G401.6 (cell line): ENCODE results near the gene DSTYK.
"Not testable (repeated sequence)": the region's sequence is repeated elsewhere in the genome, so short reads cannot be mapped to it uniquely, and the experiment has no call there.

Source experiments
- FAIRE-seq: peaks from 2 replicates; lab custom pipeline; 2012; peaks lifted over from hg19 to GRCh38; lab: Jason Lieb, UNC

Gene DSTYK

GRCh38 chr1:205170532-205171269 is 40.8 kb downstream of the DSTYK start:
- FAIRE-seq = no peak

DNA sequence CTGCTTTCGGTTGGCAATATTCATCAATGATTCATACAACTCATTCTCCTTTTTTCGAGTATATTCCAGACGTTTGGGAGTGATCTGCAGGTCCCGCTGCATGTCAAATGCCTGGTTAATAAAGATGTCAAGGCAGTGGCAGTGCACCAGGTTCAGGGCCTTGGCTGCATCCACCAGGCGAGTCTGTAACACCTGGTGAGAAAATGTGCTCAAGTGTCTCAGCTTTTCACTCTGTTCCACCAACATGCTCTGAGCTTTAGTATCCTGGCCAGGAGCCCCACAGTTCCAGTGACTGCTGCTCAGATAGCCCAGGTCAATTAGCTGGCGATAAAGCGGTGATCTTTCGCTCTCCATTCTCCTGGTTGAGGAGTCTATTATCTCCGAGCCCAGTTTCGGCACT is 42.3 kb downstream of the DSTYK start:
- FAIRE-seq = no peak

DNA sequence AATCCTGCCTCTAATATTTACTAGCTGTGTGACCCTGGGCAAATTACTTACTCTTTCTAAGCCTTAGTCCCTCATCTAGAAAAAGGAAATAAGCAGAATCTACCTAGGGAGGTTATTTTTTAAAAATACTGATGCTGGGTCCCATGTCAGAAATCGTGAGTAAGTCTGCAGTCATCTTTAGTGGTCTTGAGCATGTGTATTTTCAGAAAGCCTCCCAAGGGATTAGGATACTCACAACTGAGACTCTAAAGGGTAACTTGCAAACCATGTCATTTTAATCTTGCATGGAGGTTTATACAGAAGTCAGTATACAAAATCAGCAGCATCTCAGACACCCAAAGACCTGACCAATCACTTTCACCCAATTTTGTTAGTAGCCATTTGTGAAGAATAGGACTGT is 43.2 kb downstream of the DSTYK start:
- no peak for FAIRE-seq

GRCh38 chr1:205162301-205162700 is 49.2 kb downstream of the DSTYK start:
- no peak for FAIRE-seq

- FAIRE-seq = no peak
Observed at GRCh38 chr1:205161076-205161475, 50.4 kb downstream of the DSTYK start.

DNA sequence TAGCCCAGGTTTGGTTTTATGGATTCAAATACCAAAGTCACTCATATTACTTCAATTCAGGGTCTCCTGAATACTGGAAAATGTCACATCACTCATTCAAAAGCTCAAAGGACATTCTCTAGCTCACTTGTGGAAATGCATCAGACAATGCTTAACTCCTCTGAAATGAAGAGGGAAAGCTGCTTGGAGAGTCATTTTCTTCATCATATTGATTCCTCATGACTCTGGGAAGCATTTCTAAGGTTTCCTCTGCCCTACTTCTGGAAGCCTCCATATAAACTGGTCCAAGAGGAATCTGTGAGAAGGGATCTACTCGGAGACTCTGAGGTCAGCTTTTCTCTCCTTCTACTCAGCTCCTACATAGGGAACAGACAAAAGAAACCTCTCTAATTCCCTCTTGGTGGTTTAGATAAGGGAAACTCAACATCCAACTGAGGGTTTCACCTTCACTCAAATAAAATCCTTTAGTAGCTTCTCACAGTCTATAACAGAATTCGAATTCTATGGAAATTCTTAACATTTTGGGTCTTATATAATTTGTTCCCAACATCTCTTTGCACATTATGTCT is 53.4 kb downstream of the DSTYK start:
- no peak for FAIRE-seq

GRCh38 chr1:205155665-205156377 is 55.7 kb downstream of the DSTYK start:
- not testable (repeated sequence) for FAIRE-seq

DNA sequence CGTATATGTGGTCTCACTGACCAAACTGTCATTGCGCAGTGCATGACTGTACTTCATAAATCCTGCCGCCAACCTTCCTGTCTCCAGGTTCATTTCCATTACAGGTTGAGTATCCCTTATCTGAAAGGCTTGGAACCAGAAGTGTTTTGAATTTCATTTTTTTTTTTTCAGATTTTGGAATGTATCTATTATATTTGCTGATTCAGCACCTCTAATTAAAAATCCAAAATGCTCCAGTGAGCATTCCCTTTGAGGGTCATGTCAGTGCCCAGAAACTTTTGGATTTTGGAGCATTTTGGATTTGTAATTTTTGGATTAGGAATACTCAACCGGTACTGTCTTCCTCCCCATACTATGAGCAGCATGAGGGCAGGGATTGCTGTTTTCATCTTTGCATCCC is 59.0 kb downstream of the DSTYK start:
- no peak for FAIRE-seq

DNA sequence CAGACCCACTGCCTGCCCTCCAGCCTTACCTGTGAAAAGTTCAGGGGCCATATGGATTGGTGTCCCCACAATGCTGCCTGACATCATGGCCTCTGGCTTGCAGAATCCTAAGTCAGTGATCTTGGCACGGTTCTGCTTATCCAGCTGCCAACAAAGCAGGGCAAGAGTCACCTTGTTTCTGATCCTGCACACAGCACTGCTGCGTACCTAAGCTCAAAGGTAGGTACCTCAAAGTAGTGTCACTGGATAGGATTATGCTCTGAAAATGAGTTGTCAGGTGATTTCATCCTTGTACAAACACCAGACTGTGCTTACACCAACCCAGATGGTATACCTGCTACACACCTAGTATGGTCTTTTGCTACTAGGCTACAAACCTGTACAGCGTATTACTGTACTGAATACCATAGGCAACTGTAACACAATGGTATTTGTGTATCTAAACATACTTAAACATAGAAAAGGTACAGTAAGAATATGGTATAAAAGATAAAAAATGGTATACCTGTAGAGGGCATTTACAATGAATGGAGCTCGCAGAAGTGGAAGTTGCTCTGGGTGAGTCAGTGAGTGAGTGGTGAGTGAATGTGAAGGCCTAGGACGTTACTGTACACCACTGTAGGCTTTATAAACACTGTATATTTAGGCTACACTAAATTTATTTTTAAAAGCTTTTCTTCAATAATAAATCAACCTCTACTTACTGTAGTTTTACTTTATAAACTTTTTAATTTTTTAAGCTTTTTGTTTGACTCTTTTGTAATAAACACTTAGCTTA is 60.7 kb downstream of the DSTYK start:
- no peak for FAIRE-seq

DNA sequence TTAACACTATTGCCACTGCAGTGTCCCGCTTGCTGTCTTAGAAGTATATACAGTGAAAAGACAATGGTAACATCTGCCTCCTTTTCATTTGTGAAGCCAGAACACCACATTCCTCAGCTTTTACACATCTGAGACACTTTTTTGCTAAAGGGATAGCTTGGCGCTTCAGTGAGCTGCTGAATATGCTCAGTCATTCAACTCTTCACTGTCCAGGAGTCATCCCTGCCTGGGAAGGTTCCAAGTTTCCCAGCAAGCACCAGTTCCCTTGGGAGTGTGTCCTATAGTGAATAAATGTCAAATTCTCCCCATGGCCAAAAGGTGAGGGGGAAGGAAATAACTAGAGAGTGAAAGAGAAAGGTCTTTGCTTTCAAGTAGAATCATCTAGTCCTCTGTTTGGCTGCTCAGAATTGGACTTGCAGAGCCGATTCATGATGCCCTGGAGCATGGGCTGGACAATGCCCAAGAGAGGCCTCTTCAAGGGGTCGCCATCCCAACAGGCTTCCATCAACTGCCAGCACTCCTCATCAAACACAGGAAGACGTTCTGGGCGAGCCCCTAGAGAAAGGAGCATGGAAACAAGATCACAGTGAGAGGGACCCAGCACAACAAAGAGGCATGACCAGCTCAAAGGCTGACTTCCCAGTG is 64.2 kb downstream of the DSTYK start:
- no peak for FAIRE-seq

GRCh38 chr1:205144751-205145150 is 66.8 kb downstream of the DSTYK start:
- FAIRE-seq = no peak

DNA sequence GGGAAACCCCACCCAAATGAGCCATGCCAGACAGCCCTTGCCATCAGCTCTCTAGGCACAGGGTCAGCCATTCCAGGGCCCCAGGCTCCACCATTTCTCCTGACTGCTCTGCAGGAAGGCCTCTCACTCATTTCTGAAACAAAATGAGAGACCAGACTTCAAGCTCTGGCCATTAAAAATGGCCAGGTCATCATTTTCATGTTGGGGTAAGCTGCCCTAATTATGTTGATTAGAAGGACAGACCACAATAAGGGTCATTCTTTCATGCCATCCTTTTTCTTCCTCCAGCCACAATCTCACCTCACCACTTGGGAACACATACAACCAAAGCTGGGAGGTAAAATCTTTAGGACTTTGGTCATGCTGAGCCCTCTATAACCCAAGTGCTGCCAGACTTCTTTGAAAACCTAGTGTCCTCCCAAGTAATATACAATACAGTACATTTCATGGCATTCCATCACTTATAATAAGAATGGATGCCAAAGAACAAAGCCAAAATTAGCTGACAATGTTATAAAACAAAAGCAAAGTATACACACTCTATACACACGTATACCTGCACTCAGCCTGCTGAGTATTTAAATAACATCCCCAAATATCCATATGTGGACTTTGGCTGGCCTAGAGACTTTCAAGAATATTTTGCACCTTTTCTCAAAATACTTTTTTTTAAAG is 67.3 kb downstream of the DSTYK start:
- FAIRE-seq = no peak

DNA sequence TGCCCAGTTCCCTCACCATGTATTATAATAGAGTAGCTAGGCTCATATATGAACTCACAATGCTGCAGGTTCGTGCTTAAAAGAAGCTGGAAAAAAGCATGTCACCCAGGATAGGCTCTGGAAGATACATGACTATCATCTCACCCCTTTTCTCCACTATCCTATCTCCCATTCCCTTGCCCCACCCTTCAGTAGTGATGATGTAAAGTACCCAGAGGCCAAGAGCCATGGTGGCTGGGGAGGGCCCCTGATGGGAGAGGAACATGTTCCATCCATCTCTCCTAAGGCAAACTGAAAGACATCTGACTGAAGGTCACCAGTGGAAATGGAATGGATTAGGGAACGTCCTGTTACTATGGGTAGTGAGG is 69.4 kb downstream of the DSTYK start:
- FAIRE-seq = no peak

- peak; percentile 90 for FAIRE-seq
Observed at GRCh38 chr1:205141236-205142101, 70.0 kb downstream of the DSTYK start.

DNA sequence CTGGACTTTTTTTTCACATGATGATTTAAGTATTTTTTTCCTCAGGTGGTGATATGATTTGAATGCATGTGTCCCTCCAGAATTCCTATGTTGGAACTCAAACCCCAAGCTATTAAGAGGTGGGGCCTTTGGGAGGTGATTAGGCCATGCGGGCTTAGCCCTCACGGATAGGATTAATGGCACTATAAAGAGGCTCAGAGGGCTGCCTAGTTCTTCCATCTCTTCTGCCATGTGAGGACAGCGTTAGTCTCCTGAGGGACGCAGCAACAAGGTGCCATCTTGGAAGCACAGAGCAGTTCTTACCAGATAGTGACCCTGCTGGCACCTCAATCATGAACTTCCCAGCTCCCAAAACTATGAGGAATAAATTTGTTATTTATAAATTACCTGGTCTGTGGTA is 71.4 kb downstream of the DSTYK start:
- FAIRE-seq = no peak

DNA sequence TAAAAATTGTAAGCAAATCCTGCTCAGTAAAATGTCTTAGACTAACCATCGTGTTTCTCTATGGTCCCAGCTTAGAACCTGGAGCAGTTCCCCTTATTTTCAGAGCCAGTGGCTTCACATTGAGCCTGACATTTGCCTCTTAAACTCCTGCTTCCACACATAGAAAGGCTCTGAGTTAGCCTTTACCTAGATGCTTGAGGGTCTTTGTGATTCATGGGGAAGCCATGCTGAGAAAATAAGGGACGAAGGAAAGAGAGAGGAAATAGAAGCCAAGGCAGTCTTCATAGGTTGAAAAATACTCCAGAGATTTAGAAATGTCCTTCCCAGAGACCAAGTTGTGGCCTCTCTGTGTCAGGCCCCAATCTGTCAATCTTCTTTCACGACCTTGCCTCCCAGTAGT is 73.6 kb downstream of the DSTYK start:
- no peak for FAIRE-seq

- no peak for FAIRE-seq
Observed at GRCh38 chr1:205133287-205133686, 78.2 kb downstream of the DSTYK start.

DNA sequence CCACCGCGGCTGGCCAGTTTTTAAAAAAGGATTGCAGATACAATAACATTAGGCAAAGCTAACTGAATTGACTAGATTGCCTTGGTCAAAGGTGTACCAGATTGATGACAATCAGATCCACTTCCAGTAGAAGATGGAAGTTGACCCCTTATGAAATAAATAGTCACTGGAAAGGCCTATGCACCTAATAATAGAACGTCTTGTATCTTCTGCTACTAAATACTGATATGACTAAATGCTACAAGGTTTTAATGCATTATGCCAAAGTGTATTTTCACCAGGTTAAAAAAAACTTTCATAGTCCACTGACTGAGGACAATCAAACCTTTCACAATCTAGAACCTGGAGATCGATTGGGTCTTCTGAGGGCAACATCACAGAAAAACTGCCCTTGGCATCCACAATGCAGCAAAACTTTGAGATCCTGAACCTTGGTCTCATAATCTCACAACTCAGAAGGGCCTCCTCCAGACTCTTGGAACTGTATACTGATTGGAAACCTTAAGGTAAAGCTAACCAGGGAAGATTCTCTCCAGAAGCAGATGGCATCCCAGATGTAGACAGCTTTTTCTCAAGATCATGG is 82.0 kb downstream of the DSTYK start:
- FAIRE-seq = no peak

GRCh38 chr1:205128050-205128449 is 83.5 kb downstream of the DSTYK start:
- FAIRE-seq = no peak

DNA sequence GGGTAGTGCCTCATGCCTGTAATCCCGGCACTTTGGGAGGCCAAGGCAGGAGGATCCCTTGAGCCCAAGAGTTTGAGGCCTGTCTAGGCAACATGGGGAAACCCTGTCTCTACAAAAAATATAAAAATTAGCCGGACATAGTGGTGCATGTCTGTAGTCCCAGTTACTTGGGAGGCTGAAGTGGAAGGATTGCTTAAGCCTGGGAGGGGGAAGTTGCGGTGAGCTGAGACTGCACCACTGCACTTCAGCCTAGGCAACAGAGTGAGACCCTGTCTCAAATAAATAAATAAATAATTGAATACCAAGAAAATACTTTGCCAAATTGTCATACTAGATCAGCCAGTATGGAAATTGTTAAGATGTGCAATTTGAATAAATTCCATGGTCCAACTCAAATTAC is 83.9 kb downstream of the DSTYK start:
- no peak for FAIRE-seq
